Measurements from ENCODE around the gene TMPRSS6. TPM values are rescaled to one million over a fixed set of nuclear protein-coding genes. Genes with fewer than 3 reads are reported as not detected.

TMPRSS6 gene
- total and polyA plus RNA-seq, 2 of the 8 experiments (the other 6 are each of a cell fraction or from before 2014, with no cell fraction given), result 0.02 TPM; not detected in 1

GRCh38 chr22:37075046-37075445 is 34.5 kb downstream of the TMPRSS6 start (continued):
- TF ChIP-seq ATF2 (IDR thresholded peaks at IDR 0.05; ENCODE audit: low read length) (no peak), KDM1A (IDR thresholded peaks at IDR 0.05; ENCODE audit: borderline replicate concordance, low read length) (no peak), TBP (IDR thresholded peaks at IDR 0.05; ENCODE audit: low read depth, low read length) (no peak)
